ENCODE data around the gene EMILIN3.

EMILIN3 gene

DNA sequence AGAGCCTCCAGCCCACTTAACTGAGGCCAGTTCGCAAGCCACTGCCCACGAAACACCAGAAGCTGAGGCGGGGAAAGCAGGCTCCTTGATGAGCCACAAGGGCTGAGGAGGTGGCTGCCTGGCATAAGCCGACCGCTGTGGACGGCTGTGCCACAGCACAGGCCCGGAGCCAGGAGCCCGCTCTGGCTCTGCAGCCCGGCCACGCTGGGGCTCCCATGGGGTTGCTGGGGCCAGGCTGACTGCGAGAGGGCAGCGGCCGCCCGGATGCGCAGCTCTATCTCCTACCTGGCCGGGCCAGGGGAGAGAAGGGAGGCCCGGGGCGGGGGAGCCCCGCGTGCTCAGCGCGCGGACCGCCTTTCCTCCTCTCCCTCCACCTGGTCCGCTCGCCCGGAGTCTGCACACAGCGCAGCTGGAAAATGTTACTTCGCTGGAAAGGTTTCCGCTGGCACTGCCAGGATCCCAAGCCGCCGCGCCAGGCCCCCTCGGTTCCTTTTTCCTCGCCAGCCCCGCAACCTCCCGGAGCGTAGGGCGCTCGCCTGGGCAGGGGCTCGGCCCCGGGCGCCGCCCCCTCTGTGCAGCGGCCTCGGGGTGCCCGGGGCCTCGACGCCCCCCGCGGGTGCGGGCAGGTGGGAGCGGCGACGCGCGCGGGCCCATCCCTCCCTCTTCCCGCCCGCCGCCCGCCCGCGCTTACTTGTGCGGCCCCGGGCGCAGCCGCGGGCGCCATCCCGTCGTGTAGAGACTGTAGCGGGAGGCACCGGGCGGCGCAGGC, 657 bp downstream of the EMILIN3 start:
- TF ChIP-seq, protein P1, sequence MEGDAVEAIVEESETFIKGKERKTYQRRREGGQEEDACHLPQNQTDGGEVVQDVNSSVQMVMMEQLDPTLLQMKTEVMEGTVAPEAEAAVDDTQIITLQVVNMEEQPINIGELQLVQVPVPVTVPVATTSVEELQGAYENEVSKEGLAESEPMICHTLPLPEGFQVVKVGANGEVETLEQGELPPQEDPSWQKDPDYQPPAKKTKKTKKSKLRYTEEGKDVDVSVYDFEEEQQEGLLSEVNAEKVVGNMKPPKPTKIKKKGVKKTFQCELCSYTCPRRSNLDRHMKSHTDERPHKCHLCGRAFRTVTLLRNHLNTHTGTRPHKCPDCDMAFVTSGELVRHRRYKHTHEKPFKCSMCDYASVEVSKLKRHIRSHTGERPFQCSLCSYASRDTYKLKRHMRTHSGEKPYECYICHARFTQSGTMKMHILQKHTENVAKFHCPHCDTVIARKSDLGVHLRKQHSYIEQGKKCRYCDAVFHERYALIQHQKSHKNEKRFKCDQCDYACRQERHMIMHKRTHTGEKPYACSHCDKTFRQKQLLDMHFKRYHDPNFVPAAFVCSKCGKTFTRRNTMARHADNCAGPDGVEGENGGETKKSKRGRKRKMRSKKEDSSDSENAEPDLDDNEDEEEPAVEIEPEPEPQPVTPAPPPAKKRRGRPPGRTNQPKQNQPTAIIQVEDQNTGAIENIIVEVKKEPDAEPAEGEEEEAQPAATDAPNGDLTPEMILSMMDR (IDR thresholded peaks at IDR 0.05): no peak
- Histone ChIP-seq H3K4me3 (ENCODE audit: low read depth in 1 of 2, low read length in 1 of 2) (no peak overlapping the region), H3K27ac (no peak overlapping the region), H3K9me3 (no peaks in the 10 kb centered on the region), H3K4me1 (ENCODE audit: control insufficient read depth in 1 of 2, insufficient read depth in 1 of 2, low read depth in 1 of 2, low read length in 1 of 2) (no peaks in the 10 kb centered on the region), H3K36me3 (no peaks in the 10 kb centered on the region), H3K27me3 (peaks cover 85% of the 10 kb centered on the region)

DNA sequence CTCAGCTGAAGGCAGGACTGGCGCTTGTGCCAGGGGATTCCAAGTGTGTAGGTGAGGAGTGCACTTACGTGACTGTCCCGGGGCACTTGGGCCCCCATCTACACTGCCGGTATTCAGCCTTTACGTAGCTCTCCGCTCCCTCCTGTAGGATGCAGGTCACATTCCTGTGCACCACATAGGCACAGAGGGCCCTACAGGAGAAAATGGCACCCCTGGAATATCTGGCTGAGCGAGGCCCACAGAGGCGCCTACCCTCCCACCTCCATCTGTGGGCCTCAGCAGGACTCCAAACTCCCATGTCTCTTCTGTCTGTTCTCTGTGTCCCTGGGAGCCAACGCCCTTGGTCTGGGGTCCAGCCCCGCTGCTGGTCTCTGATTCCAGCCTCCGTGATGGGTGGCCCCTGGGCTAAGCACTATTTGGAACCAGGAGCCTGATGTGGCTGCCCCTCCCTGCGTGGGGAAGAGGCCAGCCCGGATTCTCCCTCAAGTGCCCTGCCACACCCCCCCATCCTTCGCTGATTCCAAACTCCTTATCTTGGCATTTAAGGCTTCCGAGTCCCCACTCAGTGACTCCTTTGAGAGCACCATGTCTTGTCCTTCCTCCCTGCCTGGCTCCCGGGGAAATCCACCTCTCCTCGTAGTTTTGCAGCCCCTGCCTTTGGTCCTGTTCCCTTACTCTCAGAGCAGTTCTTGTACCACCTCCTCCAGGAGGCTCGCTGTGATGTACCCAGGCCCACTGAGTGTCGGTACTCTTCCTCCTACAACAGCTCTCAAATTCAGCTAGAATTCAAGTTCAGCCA, 1.5 kb downstream of the EMILIN3 start:
- TF ChIP-seq, protein P1 (IDR thresholded peaks at IDR 0.05): no peak
- Histone ChIP-seq H3K4me3 (ENCODE audit: low read depth in 1 of 2, low read length in 1 of 2) (no peak overlapping the region), H3K27ac (no peak overlapping the region), H3K27me3 (peaks cover 88% of the 10 kb centered on the region), H3K36me3 (no peaks in the 10 kb centered on the region), H3K4me1 (ENCODE audit: control insufficient read depth in 1 of 2, insufficient read depth in 1 of 2, low read depth in 1 of 2, low read length in 1 of 2) (no peaks in the 10 kb centered on the region), H3K9me3 (no peaks in the 10 kb centered on the region)

DNA sequence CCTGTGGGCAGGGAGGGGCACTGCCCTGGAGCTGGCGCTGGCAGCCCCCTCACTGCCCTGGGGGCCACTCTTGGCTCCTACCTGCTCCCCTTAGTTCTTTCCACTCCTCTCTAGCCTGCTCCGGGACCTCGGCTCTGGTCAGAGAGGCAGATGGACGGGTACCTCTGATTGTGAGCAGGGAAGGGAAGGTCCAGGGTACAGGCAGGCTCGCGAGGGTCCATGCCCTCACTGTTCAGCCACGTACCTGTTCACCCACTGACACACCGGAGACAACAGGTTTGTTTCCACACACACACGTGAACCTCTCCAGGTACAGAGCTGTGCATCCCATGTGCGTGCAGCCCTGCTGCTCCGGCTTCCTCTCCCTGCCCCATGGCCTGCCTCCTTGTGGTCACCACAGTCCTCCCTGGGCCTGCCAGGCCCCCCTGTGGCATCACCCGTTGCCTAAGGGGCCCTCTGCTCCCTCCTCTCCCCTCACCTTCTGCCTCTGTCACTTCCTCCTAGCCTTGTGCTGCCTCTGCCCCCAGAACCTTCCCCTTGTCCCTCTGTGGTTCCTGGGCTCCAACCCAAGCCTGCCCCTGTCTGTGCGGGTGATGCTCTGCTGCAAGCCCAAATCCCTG, 2.3 kb downstream of the EMILIN3 start:
- Histone ChIP-seq H3K4me3 (ENCODE audit: low read depth in 1 of 2, low read length in 1 of 2) (no peak overlapping the region), H3K27ac (no peak overlapping the region), H3K27me3 (peaks cover 85% of the 10 kb centered on the region), H3K9me3 (no peaks in the 10 kb centered on the region), H3K36me3 (no peaks in the 10 kb centered on the region), H3K4me1 (ENCODE audit: control insufficient read depth in 1 of 2, insufficient read depth in 1 of 2, low read depth in 1 of 2, low read length in 1 of 2) (no peaks in the 10 kb centered on the region)
- TF ChIP-seq, protein P1 (IDR thresholded peaks at IDR 0.05): no peak

- Histone ChIP-seq H3K27ac (no peak overlapping the region), H3K4me3 (ENCODE audit: low read depth in 1 of 2, low read length in 1 of 2) (no peak overlapping the region), H3K9me3 (no peaks in the 10 kb centered on the region), H3K4me1 (ENCODE audit: control insufficient read depth in 1 of 2, insufficient read depth in 1 of 2, low read depth in 1 of 2, low read length in 1 of 2) (no peaks in the 10 kb centered on the region), H3K27me3 (peaks cover 82% of the 10 kb centered on the region), H3K36me3 (no peaks in the 10 kb centered on the region)
- TF ChIP-seq, protein P1 (IDR thresholded peaks at IDR 0.05): no peak
Observed at GRCh38 chr20:41363601-41364000, 3.0 kb downstream of the EMILIN3 start.

DNA sequence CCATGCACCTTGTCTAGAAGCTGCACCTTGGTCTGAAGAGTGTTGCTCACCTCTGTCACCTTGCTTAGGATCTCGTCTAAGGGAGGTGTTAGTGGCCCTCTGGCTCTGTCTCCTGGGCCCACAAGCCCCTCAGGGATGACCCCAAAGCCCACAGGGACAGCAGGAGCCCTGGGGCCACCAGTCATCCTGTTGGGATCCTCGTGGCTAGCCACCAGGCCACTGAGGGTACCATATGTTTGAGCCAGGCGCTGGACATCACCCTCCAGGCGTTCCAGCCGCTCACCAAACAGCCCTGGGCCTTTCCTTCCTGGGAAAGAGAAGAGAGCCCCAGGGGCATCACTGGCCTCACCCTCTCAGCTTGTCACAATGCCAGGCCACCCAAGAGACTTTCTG, 3.9 kb downstream of the EMILIN3 start:
- Histone ChIP-seq H3K4me1 (ENCODE audit: control insufficient read depth in 1 of 2, insufficient read depth in 1 of 2, low read depth in 1 of 2, low read length in 1 of 2) (no peaks in the 10 kb centered on the region), H3K27me3 (peaks cover 76% of the 10 kb centered on the region), H3K9me3 (no peaks in the 10 kb centered on the region), H3K36me3 (no peaks in the 10 kb centered on the region), H3K27ac (no peak overlapping the region), H3K4me3 (ENCODE audit: low read depth in 1 of 2, low read length in 1 of 2) (no peak overlapping the region)
- TF ChIP-seq, protein P1 (IDR thresholded peaks at IDR 0.05): no peak

All from neutrophil (primary cell).